8988T (cell line): ENCODE data around the gene INF2.
A peak's percentile ranks its signal among the peaks of the same experiment; 100 is the strongest.

ENCODE experiments used
- DNase-seq: peaks from one replicate; pipeline ENCODE4 v3.0.0; 2011

Gene INF2

DNA sequence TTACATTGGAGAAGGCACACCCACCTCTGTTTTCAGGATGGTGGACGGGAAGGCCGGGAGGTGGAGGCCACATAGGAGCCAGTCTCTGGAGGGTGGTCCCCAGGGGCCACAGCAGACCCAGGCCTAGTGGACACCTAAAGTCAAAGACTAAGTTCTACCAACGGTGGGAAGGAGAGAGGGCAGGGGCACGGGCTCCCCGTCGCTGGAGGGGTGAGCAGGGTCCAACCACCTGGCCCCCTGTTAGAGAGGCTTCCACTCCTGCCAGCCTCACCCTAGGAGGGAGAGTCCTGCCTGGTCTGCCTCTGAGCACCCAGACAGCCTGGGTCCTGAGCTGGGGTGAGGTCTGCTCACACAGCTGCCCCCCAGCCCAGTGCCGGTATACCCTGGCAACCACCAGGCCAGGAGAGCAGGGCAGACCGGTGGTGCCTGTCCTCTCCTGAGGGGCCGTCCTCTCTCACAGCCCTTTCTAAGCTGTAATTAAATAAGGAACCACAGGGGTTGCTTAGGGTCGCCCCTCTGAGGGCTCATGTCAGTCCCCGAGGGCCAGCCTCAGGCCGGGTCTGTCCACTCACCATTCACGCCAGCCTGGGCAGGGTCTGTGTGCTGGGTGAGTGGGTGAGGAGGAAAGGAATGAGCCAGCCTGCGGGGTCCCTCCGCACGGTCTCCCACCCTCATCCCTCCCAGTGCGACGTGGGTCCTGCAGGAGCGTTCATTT is 2.3 kb downstream of the INF2 start:
- no peak for DNase-seq

DNA sequence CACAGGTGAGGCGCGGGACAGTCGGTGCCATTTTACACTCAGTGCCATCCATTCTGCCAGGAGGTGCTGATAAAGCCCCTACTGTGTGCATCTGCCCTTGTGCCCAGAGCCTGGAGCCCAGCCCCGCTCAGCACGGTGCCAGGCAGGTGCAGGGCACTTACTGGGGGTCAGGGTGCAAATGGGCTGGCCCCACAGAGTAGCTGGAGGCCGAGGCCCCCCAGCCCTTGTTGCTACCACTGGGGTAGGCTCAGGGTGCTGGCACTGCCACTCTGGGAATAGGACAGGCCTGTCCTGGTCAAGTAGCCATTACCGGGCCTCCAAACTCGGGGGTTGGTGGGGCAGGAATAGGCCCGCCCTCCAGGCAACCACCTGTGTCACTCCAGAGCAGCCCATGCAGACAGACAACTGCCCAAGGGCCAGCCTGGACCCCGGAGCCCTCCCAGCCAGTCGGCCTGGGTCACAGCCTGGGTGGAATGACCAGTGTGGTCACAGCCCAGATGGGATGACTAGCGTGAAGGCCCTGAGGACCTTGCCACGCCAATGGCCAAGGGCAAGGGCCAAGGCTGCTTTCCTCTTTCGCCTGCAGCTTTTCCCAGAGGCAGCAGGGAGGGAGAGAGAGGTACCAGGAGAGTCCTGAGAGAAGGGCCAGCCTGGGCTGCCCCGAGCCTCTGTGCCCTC is 3.0 kb downstream of the INF2 start:
- DNase-seq = no peak

DNA sequence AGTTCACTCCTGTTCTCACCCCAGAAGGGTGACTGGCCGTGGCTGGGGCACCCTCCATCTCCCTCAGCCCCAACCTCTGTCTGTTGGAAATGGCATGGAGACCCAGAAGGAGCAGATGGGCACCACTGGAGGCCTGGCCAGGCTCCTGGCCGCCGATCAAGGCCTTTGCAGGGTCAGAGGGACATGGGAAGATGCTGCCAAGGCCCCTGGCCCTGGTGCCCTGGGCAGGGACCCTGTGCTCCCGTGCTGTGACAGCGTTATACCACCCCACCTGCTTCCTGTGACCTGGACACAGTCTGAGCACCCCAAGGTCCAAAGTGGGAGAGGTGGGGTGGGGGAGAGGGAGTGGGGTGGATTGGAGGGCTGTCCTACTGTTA is 3.5 kb downstream of the INF2 start:
- no peak for DNase-seq

DNA sequence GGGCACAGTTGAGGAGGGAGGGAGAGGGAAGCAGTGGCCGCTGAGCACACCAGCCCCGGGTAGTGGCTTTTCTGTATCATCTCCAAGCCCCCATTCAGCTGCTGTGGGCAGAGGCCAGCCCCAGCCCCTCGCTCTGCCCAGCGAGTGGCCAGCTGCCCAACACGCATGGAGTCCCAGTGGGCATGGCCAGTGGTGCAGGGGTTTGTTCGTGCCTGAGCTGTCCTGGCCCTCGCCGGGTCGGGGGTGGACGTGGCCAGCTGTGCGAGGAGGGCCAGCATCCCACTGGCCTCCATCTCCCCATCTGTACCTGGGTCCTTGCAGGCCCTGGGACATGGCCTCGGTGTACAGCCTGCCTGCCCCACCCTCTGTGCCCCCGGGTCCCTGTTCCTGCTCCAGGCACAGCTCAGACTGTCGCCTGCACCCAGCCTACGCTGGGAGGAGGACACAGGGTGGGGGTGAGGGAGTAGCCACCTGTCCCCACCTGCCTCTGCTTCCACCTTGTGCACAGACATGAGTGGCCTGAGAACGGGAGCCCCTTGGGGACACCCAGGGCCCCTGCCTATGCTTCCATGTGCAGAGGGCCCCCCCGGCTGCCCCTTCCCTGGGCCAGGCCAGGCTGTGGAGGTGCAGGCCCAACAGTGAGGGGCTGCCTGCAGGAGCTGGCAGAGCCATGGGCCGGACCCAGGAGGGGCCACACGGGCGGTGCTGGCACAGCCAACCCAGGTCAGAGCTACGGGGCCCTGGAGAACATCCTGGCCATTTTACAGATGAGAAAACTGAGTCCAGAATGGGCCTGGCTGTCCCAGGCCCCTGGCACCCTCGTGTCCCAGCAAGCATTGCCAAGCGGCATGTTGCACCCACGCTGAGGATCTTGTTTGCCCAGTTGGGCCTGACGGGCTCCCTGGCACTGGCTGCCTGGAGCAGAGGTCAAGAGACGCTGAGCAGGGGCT is 4.3 kb downstream of the INF2 start:
- no peak for DNase-seq

DNA sequence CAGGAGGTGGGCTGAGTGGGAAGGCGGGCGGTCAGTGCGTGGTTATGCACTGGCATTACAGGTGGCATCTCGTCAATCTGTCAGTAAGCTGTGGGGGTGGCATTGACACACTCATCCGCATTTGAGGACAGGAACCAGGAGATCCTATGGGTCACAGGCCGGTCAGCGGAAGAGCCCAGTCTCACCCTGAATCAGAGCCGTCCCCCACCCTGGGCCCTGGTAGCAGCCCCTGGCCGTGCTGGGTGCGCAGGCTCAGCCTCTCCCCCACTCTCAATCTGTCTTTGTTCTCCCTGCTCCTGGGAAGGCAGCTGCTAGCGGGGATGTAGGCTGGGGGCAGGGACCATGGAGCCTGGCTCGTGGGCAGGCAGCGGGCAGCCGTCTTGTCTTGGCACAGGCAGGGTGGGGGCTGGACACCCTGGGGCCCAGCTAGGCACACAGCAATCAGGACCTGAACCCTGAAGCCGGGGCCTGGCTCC is 5.1 kb downstream of the INF2 start:
- DNase-seq = no peak

DNA sequence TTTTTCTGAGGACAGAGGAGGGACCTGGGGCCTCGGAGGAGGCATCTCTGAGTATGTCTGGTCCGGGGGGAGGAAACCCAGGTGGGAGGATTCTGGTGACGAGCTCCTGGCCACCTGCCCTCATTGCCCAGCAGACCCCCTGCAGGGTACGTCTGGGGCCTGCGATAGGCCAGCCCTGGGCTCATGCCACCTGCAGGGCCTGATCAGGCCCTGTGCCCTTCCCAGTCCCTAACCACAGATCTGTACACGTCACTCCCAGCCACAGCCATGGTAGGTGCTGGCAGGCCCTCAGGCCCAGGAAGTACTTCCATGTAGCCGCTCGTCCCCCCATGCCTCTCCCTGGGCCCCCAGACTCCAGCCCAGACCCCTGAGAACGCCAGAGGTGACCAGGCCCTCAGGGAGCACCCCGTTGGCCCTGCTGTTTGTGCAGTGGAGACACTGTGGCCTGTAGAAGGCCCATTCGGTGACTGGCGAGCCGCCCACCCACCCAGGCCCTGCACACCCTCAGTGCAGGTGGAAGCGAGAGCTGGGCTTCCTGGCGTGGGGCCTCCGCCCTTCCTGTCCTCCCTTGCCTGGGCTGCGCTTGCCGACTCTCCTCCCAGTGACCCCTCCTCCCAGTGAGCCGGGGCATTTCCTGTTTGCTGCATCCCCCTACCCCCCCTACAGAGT is 5.7 kb downstream of the INF2 start:
- DNase-seq = no peak

DNA sequence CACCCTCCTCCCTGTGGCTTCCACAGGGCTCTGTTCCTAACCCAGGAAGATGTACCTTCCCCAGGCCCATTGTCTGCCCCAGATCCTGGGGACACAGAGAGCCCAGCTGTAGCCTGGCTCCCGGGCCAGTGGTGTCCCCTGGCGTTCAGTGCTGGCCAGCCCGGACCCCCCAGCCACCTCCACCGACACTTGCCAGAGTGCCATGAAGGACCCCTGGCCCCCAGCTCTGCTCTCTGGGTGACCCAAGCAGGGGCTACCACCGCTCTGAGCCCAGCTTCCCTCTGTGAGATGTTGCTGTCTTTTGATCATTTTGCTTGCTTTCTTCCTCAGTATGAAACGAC is 6.2 kb downstream of the INF2 start:
- no peak for DNase-seq

DNA sequence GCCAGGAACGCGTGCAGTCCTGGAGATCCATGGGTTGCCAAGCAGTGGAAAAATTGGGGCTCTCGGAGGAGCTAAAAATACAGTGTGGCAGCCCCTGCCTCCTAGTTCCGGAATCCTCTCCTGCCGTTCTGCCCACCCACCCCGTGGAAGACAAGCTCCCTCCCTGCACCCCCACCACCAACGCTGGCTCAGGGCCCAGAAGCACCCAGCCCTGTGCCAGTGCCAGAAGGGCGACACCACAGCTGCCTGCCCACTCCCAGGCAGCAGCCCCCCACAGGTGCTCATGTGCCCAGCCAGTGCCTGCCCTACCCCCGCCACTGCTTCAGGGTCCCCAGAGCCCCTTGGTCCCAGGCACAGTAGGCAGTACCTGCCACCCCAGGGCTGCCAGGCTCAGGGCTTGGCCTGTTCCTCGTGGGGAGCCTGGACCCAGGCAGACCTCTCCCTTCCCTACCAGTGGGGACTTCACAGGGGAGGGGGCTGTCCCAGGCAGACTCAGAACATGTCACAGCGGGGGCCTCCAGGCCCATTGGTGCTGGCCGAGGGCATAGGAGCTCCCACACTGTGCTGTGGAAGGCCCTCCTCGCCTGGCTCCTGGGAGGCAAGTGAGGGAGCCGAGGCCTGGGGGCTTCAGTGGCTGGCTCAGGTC is 7.4 kb downstream of the INF2 start:
- DNase-seq = no peak

DNA sequence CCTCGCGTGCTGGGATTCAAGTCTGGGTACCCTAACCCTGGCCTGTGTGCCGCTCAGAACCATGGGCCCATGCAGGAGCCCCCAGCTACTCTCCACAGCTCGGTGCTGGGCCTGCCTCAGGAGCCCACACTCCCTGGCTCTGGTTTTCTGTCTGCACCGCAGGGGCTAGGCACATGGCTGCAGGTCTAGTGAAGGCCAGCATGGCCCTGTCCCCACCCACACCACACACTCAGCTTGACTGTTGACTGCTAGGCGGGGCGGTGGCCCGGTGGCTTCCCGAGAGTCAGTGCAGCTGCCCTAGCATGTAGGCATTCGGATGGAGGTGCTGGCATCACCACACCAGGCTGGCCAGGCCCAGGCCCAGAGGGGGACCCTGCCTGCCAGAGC is 7.9 kb downstream of the INF2 start:
- DNase-seq = no peak

DNA sequence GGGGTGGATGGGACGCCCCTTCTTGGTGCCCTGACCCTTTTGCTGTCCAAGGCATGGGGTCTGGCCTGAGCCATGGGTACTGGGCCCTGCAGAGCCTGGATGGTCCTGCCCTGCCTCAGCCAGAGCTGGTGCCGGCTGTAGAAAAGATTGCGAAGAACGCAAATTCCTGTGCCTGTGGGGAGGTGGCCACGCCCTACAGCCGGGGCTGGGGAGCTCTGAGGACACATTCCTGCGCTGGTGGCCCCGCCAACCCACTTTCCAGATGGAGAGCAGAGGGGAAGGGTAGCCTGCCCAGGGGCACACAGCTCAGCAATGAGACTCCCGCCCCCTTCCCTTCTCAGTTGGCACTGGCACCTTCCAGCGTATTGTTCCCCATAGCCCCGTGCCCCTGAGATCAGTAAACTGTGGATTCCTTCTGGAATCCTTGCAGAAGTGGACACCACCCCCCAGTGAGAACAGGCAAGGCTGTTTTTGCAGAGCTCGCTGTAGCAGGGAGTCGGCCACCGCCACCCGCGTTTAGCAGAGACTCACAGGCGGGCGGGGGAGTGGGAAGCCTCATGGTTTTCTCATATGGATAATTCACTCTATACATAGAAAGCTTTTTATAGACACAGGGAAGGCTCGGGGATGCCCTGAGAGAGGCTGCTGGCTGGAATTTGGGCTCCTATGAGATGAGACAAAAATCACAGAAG is 8.6 kb downstream of the INF2 start:
- no peak for DNase-seq

DNA sequence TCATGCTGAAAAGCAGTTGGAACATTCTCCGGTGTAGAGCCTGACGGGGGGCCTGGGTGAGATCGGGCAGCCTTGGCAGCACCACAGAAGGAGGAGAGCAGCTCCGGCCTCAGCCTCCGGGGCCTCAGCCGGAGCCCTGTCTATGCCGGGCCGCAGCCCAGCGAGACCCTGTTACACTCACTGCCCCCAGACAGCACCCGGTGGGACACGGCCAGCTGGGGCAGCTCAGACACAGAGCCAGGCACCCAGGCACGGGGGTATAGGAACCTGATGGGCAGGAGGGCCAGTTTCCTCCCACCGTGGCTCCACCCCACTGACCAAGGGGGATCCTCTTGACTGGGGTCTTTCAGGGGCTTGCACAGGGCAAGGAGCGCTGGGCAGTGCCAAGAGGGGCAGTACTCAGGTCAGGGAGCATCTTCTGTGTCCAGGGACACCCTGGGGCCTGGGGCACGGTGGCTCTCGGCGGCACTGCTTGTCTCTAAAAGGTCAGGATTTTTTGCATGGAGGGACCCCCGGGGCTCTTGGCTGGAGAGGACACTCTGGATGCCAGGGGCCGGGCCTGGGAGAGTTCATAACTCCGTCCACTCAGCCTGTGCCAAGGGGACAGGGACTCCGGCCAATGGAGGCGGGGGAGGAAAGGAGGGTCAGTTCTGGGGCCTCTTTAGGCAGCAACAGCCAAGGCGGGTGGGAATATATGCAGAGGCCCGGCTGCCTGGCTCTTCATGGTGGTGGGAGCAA is 9.4 kb downstream of the INF2 start:
- no peak for DNase-seq

DNA sequence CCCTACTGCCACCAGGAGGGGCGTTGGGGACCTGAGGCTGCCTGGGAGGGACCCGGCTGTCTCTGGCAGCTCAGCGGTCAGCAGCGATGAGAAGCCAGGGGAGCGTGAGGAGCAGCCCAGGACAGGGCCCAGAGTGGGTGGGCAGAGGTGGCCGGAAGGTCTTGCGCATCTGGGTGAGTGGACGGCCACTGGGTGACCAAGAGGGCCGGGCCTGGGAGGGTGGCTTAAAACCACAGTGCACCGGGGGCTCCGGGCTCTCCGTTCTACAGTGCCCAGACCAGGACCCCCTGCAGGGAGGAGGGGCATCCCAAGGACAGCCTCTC is 10.0 kb downstream of the INF2 start:
- DNase-seq = no peak

DNA sequence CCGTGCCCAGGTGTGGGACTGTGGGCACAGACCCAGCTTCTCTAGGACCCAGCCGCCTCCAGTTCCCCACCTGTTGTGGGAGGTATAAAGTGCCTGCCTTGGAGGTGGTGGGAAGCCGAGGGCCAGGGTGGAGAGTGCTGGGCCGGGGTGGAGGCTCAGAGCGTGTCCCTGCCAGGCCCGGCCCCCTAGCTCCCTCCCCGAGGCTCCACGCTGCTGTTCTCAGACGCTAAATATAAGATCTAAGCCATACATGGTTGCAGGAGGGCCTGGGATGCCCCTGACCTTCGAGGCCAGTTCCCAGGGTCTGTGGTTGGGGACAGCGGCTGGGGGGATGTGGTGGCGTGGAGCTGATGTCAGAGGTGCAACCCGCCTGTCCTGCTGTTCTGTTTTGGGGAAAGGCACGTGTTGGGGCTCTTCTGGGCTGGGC is 10.8 kb downstream of the INF2 start:
- no peak for DNase-seq

DNA sequence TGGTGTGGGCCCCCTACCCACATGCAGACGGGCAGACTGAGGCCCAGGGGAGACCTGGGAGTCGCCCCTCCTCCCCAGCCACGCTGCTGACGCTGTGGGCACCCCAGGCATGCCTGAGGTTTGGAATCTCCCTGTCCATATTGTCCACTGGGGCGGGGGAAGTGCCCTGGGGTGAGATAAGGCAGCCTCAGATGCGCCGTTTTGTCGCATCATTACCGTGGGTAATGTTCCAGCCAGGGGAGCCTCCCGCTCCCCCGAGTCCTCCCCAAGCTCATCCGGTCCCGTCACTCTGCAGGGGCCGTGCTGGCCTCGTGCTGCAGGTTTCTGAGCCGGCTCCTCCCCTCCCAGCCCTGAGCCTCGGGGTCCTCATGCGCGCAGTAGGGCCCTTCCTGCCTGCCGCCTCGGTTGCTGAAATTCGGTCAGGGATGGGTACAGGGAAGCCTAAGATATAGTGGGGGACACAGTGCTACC is 11.4 kb downstream of the INF2 start:
- DNase-seq = no peak

DNA sequence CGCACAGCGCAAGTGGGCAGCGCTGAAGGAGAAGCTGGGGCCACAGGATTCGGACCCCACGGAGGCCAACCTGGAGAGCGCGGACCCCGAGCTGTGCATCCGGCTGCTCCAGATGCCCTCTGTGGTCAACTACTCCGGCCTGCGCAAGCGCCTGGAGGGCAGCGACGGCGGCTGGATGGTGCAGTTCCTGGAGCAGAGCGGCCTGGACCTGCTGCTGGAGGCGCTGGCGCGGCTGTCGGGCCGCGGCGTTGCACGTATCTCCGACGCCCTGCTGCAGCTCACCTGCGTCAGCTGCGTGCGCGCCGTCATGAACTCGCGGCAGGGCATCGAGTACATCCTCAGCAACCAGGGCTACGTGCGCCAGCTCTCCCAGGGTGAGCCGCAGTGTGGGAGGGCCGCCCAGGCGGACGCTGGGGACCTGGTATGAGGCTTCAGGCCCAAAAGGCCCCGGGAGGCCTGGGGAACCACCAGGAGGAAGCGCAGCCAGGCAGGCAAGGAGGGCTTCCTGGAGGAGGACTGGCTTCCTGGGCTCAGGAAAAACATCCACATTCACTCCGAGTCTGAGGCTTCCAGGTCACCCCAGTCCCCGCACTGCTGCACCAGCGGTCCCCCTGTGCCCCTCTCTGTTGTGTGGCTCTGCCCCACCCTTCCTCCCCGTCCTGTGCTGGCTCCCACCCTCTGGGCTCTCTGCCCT is 12.1 kb downstream of the INF2 start:
- DNase-seq = no peak

DNA sequence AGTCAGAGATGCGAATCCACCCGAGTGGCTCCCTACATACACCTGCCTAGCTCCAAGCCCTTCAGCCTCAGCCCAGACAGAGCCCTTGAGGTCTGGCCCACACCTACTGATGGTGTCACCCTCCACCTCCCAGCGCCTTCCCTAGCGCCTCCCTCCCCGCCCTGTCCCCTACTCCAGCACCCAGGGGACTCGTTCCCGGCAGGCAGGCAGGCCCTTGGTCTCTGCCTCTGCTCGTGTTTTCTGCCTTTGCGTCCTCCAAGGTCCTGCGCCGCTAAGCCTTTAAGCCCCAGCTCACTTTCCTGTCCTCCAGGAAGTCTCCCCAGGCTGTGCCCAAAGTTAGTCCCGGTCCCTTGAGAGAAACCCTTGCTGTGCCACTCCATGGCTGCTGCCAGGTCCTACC is 12.7 kb downstream of the INF2 start:
- no peak for DNase-seq

DNA sequence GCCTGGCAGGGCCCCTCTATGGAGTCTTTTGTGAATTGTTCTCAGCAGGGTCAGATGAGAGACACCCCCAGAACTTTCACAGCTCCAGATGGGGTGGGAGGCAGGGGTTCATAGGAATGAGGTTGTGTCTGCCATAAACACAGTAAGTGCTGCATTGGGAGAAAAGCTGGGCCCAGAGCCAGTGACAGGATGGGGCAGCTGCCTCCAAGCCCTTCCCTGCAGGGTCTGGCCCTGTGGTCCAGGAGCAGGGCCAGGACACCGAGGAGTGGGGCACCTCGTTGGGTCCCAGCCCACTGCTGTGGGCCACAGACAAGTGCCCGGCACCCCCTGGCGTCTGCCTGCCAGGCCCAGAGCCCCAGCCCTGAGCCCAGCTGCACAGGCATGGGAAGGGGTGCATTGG is 13.3 kb downstream of the INF2 start:
- DNase-seq = no peak

DNA sequence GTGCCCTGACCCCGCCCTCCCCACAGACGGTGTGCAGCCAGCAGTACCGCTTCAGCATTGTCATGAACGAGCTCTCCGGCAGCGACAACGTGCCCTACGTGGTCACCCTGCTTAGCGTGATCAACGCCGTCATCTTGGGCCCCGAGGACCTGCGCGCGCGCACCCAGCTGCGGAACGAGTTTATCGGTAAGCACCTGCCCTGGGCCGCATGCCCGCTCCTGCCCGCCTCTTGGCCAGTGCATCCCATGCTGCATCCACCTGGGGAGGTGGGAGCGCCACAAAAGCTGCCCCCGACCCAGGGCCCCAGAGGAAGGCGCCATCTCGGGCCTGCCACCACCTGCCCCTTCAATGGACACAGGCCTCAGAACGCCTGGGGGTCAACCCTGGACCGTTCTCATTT is 13.9 kb downstream of the INF2 start:
- DNase-seq = no peak

DNA sequence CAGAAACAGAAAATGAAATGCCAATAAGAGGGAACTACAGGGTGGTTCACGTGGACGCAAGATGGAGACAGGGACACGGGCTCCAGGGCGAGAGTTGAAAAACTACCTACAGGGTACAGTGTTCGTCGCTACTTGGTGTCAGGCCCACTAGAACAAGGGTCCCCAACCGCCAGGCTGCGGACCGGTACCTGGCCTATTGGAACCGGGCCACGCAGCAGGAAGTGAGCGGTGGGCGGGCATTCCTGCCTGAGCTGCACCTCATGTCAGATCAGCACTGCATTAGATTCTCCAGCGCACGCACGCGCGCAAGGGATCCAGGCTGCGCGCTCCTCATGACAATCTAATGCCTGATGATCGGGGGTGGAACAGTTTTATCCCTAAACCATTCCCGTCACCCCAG is 14.8 kb downstream of the INF2 start:
- DNase-seq = no peak

DNA sequence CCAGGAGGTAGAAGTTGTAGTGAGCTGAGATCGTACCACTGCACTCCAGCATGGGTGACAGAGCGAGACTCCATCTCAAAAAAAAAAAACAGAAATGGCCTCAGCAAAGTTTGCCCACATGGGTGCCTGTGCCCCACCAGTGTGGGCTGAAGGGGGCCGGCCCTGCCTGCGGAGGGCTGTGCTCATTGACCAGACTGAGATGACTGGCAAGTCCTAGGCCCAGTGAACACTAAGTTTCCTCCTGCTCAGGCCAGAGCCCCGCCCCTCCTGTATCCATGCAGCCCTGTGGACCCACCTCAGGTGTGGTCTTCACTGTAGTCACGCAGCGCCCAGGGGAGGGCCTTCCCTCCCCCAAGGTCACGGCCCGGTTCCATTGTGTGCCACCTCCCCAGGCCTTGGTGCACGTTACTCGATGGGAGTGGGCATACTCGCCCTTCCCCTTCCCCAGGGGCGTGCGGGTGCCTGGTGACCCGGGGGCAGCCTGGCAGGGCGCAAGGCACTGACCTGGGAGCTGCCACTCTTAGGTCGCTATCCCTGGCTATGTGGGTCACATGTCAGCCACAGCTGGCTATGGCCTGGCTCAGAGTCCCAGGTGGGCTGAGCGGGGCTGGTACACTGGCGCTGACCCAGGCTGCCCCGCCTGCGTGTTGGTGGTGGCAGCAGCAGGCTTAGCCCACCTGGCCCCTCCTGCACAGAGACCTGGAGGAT is 16.1 kb downstream of the INF2 start:
- peak; percentile 89 for DNase-seq
